AG04450 (cell line): ENCODE measurements around the gene ZNF354C. TPM values are rescaled to one million over a fixed set of nuclear protein-coding genes. Genes with fewer than 3 reads are reported as not detected.

Experiments used
- CTCF ChIA-PET: fragments of 300-600, 350-600 bp; formaldehyde crosslinking; extraction: SDS; loops from one replicate; lab custom pipeline; 2022; ENCODE audit warnings: antibody characterized with exemption, inconsistent platforms; lab: Charles Lee
- POLR2A ChIA-PET: fragments of 350-600 bp; formaldehyde crosslinking; extraction: SDS; loops from one replicate; lab custom pipeline; 2021; ENCODE audit warnings: antibody characterized with exemption, inconsistent platforms; lab: Yijun Ruan, JAX
- DNase-seq: peaks from one replicate; pipeline ENCODE4 v3.0.0-alpha.2; 2011; ENCODE audit warnings: low read depth, low spot score
- H3K27ac ChIP-seq: one replicate; pipeline ENCODE4 v1.5.1; 2012; ENCODE audit warnings: low read depth, low read length, control low read depth
- H3K27me3 ChIP-seq: one replicate; pipeline ENCODE4 v1.6.0; 2012; ENCODE audit warnings: low read length; ENCODE audit not compliant: control insufficient read depth, insufficient read depth
- H3K4me3 ChIP-seq: 2 replicates; pipeline ENCODE4 v1.5.1; 2011; ENCODE audit warnings: mild to moderate bottlenecking, low read depth, low read length, control low read depth
- H3K9me3 ChIP-seq: 2 replicates; pipeline ENCODE4 v1.5.1; 2012; ENCODE audit warnings: low read length; ENCODE audit not compliant: control insufficient read depth, insufficient read depth
- polyA plus RNA-seq: library from polyadenylated mRNA; depleted of rRNA; stranded (reverse); fragments of >200 nt; gene quantifications from 2 replicates; pipeline ENCODE4 v1.2.3, GENCODE V29; 2011
- TF ChIP-seq, protein P1 (sequence below): IDR thresholded peaks from 2 replicates; pipeline ENCODE4 v1.5.1; 2011; ENCODE audit warnings: low read depth, low read length, control low read depth, inconsistent platforms

Gene ZNF354C
- polyA plus RNA-seq, 1 experiment = 5.1 TPM

DNA sequence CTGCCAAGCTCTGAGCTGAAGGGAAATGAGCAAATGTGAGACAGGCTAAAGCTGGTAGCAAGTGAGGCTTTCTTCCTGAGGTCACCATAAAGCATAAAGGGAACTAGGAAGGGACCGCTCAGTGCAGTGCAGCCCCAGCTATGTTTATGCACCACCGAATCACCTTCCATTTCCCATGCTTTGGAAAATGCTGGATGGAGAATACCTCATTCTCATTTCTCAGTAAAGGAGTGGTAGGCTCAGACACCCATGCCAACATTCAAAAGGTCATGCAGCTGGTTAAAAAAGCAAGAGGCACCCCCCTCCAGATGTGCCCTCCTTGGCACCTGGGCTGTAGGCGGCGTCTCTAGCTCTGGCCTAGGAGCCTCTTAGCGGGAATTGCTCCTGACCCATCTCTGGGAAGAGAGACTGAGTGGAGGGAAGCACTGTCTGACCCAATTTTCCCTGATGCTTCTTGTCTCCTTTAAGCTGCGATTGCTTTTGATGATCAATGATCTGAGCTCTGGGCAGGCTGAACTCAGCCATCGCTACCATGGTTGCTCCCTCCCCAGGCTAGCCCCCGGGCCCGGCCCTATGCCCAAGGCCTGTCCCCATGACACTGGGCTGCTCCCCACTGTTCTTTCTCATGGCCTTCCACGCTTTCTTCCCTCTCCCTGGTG, 58.7 kb downstream of the ZNF354C start:
- Histone ChIP-seq H3K27ac (no peak overlapping the region), H3K4me3 (no peak overlapping the region), H3K27me3 (no peaks in the 10 kb centered on the region), H3K9me3 (peaks cover 82% of the 10 kb centered on the region)
- ChIA-PET CTCF (no interaction called here), POLR2A (no interaction called here)
- DNase-seq = no peak
- TF ChIP-seq, protein P1, sequence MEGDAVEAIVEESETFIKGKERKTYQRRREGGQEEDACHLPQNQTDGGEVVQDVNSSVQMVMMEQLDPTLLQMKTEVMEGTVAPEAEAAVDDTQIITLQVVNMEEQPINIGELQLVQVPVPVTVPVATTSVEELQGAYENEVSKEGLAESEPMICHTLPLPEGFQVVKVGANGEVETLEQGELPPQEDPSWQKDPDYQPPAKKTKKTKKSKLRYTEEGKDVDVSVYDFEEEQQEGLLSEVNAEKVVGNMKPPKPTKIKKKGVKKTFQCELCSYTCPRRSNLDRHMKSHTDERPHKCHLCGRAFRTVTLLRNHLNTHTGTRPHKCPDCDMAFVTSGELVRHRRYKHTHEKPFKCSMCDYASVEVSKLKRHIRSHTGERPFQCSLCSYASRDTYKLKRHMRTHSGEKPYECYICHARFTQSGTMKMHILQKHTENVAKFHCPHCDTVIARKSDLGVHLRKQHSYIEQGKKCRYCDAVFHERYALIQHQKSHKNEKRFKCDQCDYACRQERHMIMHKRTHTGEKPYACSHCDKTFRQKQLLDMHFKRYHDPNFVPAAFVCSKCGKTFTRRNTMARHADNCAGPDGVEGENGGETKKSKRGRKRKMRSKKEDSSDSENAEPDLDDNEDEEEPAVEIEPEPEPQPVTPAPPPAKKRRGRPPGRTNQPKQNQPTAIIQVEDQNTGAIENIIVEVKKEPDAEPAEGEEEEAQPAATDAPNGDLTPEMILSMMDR = no peak

DNA sequence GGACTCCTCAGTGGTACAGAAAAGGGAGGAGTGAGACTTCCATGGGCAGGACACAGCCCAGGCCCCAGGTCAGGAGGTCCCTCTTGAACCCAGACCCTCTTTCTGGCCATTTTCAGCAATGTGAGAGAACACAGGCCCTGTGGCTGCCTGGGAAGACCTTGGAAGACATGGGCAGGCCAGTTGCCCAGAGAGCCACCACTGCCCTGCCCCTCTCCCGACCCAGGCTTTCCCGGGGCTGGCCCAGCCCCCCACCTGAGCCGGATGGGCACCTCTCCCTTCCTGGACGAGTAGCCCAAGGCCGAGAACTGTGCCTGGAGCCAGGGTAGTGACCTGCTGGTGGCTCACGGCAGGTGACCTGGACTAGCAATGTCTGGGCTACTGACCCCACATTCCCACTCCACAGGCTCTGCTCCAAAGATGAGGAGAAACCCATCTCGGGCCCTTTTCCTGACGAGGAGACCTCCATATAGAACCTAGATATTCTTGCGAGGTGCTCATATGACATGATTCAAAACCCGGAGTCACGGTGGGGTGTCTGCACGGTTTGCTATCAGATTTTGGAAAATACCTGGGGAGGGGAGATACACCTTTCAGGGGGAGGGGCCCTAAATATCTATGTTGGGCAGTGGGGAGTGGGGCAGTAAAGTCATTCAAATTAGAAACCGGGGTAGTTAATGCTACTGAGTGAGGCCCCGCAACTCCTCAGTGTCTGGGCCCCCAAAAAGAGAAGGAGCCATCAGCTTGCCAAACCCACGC, 59.4 kb downstream of the ZNF354C start:
- Histone ChIP-seq H3K27ac (no peak overlapping the region), H3K9me3 (peaks cover 84% of the 10 kb centered on the region), H3K4me3 (no peak overlapping the region), H3K27me3 (no peaks in the 10 kb centered on the region)
- DNase-seq = no peak
- ChIA-PET POLR2A (no interaction called here), CTCF (no interaction called here)
- TF ChIP-seq, protein P1 = no peak

DNA sequence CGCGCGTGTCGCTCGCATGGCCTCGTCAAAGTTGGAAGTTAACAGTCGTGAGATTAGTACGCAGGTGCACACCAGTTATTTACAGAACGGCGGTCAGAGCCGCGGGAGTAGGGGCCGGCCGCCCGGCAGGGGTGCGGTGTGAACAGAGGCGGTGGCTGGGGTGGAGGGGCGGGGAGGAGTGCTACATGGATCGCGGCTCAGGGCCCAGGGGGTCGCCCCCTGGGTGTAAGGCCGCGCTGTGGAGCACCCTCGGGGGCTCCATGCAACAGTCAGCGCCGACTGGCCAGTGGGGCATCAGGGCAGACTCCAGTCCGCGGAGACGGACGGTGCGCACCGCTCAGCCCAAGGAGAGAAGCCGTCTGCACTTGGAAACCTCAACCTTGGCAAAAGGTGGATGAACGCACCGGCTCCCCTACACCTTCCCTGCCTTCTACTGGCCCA, 60.3 kb downstream of the ZNF354C start:
- DNase-seq = no peak
- no peak overlapping the region for H3K27ac ChIP-seq
- H3K4me3 ChIP-seq = no peak overlapping the region
- peaks cover 86% of the 10 kb centered on the region for H3K9me3 ChIP-seq
- ChIA-PET POLR2A (no interaction called here), CTCF (no interaction called here)
- TF ChIP-seq, protein P1 = no peak
- no peaks in the 10 kb centered on the region for H3K27me3 ChIP-seq

DNA sequence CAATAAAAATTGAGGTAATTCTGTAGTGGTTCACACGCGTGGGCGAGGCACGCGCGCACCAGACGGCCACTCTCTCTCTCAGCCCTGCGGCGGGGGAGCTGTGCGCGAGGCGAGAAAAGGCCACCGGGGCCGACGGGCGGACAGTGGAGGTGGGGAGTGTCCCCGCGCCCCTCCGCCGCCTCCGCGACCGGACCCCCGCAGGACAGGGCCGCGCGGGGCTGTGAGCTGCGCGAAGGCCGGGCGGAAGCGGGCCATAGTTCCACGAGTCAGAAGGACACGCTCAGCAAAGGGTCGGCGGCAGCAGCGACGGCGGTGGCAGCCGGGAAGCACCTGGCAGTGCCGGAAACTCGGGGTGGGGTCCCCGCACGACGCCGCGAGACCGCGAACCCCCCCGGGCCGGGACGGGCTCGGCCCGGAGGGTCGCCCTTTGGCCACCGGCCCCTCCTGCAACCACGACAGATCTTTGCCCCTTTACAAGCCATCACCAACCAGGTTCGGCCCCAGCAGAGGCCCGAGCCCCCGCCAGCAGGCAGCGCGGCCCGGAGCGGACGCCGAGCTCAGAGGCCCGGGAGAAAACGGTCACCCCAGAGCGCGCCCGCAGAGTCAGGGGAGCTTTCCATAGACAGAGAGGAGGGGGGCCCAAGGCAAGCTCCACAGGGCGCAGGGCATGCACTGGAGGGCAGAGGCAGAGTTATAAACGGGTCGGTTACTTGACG, 60.9 kb downstream of the ZNF354C start:
- no peak overlapping the region for H3K4me3 ChIP-seq
- POLR2A ChIA-PET = no interaction called here
- peaks cover 86% of the 10 kb centered on the region for H3K9me3 ChIP-seq
- H3K27me3 ChIP-seq = no peaks in the 10 kb centered on the region
- CTCF ChIA-PET = no interaction called here
- TF ChIP-seq, protein P1 = no peak
- no peak overlapping the region for H3K27ac ChIP-seq
- DNase-seq = no peak
